Activated CD4-positive, alpha-beta T cell treated with anti-CD3 and anti-CD28 coated beads, Interleukin-2, Interleukin-6, amounts not matched to agents 100 ng/mL and 50 ng/mL, durations not matched to agents 16 hours and 8 hours (primary cell): ENCODE data around the gene TREM2.
A peak's percentile ranks its signal among the peaks of the same experiment; 100 is the strongest.
"Not testable (repeated sequence)": the region's sequence is repeated elsewhere in the genome, so short reads cannot be mapped to it uniquely, and the experiment has no call there.

Source experiments
- DNase-seq: peaks from one replicate; pipeline ENCODE4 v3.0.0-alpha.2; 2020

TREM2 gene

GRCh38 chr6:41162687-41163418 is at the start of gene TREM2:
Gene TREM2 (minus strand): TSS chr6:41163116. CDS start chr6:41163082, 34 bp downstream.
- DNase-seq, result no peak

GRCh38 chr6:41209547-41210320 is 46.8 kb upstream of the TREM2 start:
- no peak for DNase-seq

- DNase-seq, result no peak
Measured at GRCh38 chr6:41208439-41209106, 45.7 kb upstream of the TREM2 start.

DNA sequence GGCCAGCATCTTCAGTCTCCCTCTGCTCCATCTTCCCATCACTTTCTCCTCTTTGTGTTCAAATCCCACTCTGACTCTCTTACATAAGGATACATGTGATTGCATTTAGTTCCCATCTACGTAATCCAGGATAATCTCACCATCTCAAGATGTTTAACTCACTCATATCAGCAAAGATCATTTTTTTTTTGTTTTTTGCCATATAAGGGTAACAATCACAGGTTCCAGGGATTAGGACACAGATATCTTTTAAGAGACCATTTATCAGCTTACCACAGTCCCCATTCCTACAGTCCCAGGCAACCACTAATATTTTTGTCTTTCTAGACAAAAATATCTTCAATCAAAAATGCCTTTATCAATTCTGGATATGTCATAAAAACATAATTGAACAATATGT is 41.2 kb upstream of the TREM2 start:
- DNase-seq, result no peak

DNA sequence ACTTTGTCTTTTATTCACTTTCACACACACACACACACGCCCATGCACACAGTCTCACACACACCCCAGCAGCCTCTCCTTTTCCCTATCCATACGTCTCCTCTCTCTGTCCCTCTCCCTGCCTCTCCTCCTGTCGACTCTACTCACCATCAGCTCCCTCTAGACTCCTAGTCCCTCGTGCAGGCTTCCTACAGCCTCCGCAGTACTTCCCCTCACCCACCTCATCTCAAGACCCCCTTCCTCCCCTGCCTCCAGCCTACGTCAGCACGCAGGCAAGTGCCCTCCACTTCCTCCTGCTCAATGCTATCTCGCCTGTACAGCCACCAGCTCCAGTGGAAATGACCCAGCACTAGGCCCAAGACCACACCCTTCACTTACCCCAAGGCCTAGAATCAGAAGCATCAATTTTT is 38.9 kb upstream of the TREM2 start:
- DNase-seq, result no peak

DNA sequence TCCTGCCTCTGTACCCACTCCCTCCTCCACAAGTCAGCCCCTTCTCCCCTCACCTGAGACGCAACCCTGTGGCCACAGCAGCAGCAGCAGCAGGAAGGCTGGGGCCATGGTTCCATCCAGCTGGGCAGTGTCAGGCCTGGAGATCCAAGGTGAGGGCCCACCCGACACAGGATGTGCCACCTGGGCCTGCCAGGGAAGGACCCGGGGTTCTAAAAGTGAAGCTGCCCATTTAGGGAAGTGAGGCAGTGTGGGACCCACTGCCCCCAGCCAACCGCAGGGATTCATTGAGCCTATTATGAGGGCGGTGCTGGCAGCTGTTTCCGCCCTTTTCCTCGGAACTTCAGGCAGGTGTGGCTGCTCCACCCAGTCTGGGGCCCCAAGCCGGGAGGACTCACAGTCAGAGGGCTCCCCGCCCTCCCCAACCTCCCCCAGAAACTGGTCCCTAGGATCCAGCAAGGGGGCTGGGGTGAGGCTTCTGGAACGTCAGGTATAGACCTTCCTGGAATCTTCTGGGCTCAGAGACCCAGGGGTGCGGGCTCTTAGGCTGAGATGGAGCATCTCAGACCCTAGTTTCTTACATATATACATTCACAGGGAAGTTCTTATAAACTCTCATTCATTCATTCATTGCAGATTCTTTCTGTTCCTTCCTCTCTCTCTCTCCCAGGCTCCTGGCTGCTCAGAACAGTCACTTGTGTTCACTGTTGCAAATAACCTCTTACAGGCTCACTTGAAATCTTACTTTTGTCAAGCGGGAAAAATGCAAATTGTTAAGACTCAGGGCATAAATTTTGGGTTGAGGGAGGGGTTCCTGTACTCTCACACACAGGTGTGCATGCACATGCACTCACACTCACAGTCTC is 38.2 kb upstream of the TREM2 start, which contains the start of gene TREML2:
Gene TREML2 (minus strand): TSS at position 249 of the 863 bp plus-strand sequence. CDS start 141 bp downstream, at position 108.
- peak; percentile 47 for DNase-seq

DNA sequence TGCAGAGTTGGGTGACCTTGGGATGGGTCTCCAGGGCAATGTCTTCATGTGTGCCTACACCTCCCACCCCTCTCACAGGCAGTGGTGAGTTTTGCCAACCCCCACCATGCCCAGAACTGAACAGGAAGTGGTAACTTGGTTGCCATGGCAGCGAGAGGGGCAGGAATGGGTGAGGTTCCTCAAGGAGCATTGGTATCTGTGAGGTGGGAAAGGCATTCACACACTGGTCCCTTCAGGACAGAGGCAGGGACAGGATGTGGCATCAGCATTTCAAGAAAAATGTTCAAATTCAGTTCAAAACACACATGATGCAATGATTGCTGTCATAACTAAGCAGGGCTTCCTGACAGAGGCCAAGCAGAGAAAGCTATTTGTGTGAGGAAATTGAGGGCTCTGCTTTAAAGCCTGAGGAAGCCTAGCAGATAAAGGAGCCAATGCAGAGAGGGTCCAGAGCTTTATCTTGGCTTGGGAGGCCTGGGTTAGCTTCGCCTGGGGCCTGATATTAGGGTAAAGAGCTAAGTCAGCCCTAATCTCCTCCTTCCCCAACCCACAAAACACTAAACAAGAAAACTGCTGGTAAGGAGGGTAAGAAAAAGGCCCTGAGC is 37.5 kb upstream of the TREM2 start:
- DNase-seq, result peak; percentile 84

DNA sequence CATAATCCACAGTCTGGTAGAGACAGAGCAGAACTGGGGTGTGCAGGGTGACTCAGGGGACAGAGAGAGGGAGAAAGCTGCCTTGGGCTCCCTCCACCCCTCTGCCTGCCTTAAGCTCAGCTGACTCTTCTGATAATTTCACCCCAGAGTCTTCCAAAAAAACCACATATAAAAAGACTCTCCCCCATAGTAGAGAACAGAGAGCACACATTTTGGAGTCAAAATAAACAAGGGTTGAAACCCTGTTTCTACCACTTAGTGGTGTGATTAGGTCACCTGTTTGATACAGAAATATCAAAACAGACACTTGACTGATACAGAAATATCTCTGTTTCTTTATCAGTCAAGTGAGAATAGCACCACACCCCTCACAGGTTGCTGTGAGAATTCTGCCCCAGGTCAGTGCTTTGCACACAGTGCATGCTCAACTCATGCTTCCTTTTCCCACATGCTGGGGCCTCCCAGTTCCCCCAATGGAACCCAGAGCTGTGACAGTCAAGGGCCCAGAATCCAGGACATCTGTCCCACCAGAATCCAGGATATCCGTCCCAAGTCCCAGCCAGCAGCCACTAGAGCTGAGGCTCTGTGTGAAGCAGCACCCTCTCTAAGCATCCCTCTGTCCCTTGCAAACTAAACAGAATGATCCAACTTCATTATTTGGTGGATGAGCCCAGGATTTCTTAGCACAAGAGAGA is 36.8 kb upstream of the TREM2 start:
- peak; percentile 74 for DNase-seq

GRCh38 chr6:41197234-41197633 is 34.3 kb upstream of the TREM2 start:
- DNase-seq, result no peak

DNA sequence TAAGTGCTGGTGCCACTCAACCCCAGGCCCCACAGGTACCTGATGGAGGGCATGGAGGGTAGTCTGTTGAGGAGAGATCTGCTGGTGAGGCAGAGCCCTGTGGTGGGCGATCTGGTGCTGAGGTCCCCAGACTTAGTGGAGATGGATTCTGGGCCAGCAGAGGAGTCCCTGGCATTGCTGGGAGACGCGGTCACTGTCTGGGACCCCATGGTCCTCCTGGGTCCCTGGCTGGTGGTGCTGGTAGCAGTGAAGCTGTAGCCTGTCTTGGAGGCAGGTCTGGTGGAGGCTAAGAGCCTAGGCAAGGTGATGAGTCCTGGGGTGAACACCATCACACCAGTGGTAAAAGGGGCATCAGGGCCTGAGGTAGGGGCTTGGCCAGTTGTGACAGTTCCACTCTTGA is 31.5 kb upstream of the TREM2 start:
- no peak for DNase-seq

- DNase-seq, result no peak
Measured at GRCh38 chr6:41193884-41194283, 31.0 kb upstream of the TREM2 start.

DNA sequence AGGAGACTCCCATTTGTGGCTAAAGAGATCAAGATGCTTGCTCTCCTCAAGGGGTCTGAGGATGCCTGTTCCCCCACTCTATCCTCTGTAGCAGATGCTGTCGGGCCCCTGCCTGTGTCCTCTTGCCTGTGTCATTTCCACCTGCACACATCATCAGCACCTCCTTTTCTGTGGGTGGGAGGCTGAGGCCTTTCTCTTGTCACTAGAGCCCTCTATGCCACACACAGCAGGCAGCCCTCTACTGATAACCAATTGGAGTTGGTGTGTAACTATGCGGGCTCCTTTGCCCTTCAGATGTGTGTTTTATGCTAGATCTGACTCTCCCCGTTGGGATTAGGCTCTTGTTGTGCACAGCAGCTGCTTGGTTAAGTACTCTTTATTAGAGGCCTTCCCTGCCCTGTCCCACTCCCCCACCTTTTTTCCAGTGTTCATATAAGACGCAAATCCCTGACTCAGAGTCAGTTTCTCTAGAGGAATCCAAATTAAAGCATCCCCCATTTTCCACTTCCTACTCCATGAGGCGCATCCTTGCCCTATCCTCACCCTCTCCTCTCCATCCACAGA is 30.3 kb upstream of the TREM2 start:
- DNase-seq, result no peak

- DNase-seq, result peak; percentile 47
Measured at GRCh38 chr6:41191569-41191968, 28.7 kb upstream of the TREM2 start.

DNA sequence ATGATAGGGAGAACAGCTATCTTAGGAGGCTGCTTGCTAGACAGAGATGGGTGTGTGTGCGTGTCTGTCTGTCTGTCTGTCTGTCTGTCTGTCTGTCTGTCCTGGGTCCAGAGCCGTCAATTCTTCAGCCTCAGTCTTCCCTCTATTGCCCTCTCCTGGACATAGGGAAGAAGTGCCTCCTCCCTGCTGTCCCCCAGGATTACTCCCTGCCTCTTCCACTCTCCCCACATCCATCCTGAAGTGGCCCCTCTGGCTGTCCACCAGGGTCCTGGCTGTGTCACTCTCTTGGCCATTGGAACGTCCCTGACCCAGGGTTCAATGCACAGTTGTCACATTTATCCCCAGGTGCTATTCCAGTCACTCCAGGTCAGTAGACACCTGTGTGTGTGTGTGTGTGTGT is 27.9 kb upstream of the TREM2 start:
- DNase-seq, result no peak

DNA sequence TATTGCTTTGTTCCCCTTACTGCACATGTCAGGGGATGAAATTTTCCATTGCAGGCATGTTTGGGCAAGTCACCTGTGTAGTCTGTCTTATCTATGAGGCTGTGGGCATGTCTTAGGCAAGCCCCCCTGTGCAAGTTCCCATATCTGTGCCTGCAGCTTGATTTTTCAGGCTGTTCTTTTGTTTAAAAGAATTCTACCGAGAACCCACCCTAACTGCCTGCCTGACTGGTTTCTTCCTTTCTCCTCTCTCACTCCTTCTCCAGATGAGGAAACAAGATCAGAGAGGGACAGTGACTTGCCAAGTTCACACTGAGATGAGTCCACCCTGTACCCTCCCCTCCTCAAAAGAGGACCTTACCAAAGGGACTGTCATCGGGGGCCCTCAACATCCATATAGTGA is 27.1 kb upstream of the TREM2 start:
- no peak for DNase-seq

DNA sequence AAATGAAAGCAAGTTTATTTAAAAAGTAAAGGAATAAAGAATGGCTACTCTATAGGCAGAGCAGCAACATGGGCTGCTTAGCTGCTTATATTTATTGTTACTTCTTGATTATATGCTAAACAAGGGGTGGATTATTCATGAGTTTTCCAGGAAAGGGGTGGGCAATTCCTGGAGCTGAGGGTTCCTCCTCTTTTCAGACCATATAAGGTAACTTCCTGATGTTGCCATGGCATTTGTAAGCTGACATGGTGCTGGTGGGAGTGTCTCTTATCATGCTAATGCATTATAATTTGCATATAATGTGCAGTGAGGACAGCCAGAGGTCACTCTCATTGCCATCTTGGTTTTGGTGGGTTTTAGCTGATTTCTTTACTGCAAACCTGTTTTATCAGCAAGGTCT is 26.1 kb upstream of the TREM2 start:
- DNase-seq, result not testable (repeated sequence)

GRCh38 chr6:41187924-41188886 is 25.3 kb upstream of the TREM2 start:
- DNase-seq, result no peak

GRCh38 chr6:41186031-41186562 is 23.2 kb upstream of the TREM2 start:
- DNase-seq, result no peak

- DNase-seq, result no peak
Measured at GRCh38 chr6:41184761-41185160, 21.8 kb upstream of the TREM2 start.
